Prostate gland (tissue), 2 donors: ENCODE measurements around the gene NXN. TPM values are rescaled to one million over a fixed set of nuclear protein-coding genes. Genes with fewer than 3 reads are reported as not detected.

Experiments used
- DNase-seq: peaks from one replicate; pipeline ENCODE4 v3.0.0-alpha.2; 2019; ENCODE audit warnings: low spot score
- H3K27ac ChIP-seq, 2 donors: fragments of 200-600 bp; sonication (generic); 2 replicates each; pipeline ENCODE4 v1.5.1; 2017 to 2019
- H3K27me3 ChIP-seq: fragments of 200-600 bp; sonication (generic); replicated peaks from 2 replicates; pipeline ENCODE4 v1.5.1; 2019; ENCODE audit not compliant: insufficient read depth
- H3K36me3 ChIP-seq, 2 donors: fragments of 200-600 bp; sonication (generic); 1 replicate in 1 of 2; 2 replicates in 1 of 2; pipeline versions ENCODE4 v1.5.1 to v1.8.1; 2017 to 2019
- H3K4me1 ChIP-seq: fragments of 200-600 bp; sonication (generic); replicated peaks from 2 replicates; pipeline ENCODE4 v1.5.1; 2019
- H3K4me3 ChIP-seq, 2 donors: fragments of 200-600 bp; sonication (generic); 2 replicates each; pipeline ENCODE4 v1.5.1; 2017 to 2019
- H3K9me3 ChIP-seq: fragments of 200-600 bp; sonication (generic); 2 replicates; pipeline ENCODE4 v1.5.1; 2017
- CTCF ChIP-seq, 4 experiments: fragments of 200-600 bp in 2 of 4; fragments of 450-650 bp in 2 of 4; sonication (generic) in 2 of 4; IDR thresholded peaks; 1 replicate in 3 of 4; 2 replicates in 1 of 4; pipeline ENCODE4 v1.5.1; 2016 to 2019; ENCODE audit warnings: antibody characterized with exemption in 4 of 4, mild to moderate bottlenecking in 2 of 4, moderate library complexity in 2 of 4
- POLR2A ChIP-seq: fragments of 450-650 bp; IDR thresholded peaks from one replicate; pipeline ENCODE4 v1.6.1; 2016; ENCODE audit warnings: antibody characterized with exemption, mild to moderate bottlenecking
- POLR2AphosphoS5 ChIP-seq: sonication (generic); formaldehyde crosslinking; IDR thresholded peaks from one replicate; pipeline ENCODE4 v1.6.1; 2017; ENCODE audit warnings: antibody characterized with exemption
- WGBS: methylation state at CpG from one replicate; pipeline ENCODE4 v1.1.5; 2018; 5-methylcytosine and 5-hydroxymethylcytosine counted together
- intact Hi-C: fragments of 100-400 bp; cut with DNase I; formaldehyde crosslinking; loops from one replicate; pipeline ENCODE4 v1.14.2; 2022
- total RNA-seq, 2 donors: library from RNA; depleted of rRNA; stranded (reverse); fragments of >200 nt; gene quantifications; one replicate each; pipeline ENCODE4 v1.1.0, GENCODE V29; 2016

The NXN gene
- total RNA-seq, 2 donors from 2014 or later: 56.2 to 56.7 TPM

GRCh38 chr17:949623-950303 lies 29.8 kb downstream of the NXN start:
- H3K27ac ChIP-seq: peak overlapping the region; percentile 50 to 72
- H3K9me3 ChIP-seq: no peaks in the 10 kb centered on the region
- no peaks in the 10 kb centered on the region for H3K36me3 ChIP-seq
- no peak for DNase-seq
- WGBS: 32% methylated on average over 10 of the region's 12 CpGs
- intact Hi-C loops: no loop called here
- H3K4me3 ChIP-seq: no peak overlapping the region
- no peaks in the 10 kb centered on the region for H3K27me3 ChIP-seq
- H3K4me1 ChIP-seq: no peaks in the 10 kb centered on the region
- TF ChIP-seq POLR2A (no peak), POLR2AphosphoS5 (no peak), CTCF (IDR thresholded peaks at IDR 0.05) (no peak)

- H3K9me3 ChIP-seq: no peaks in the 10 kb centered on the region
- peak overlapping the region; percentile 42 to 67 for H3K27ac ChIP-seq
- no peaks in the 10 kb centered on the region for H3K4me1 ChIP-seq
- no peaks in the 10 kb centered on the region for H3K36me3 ChIP-seq
- H3K27me3 ChIP-seq: no peaks in the 10 kb centered on the region
- H3K4me3 ChIP-seq: no peak overlapping the region
- DNase-seq: peak; percentile 65
- no peak for TF ChIP-seq POLR2A
- peak in 1 of 4 experiments; percentile 13 for TF ChIP-seq CTCF (IDR thresholded peaks at IDR 0.05)
- 19% methylated on average over 25 of the region's 25 CpGs for WGBS
- intact Hi-C loops: no loop called here
These were observed 31.2 kb downstream of the NXN start for GRCh38 chr17:948284-948852.

GRCh38 chr17:946510-947236 lies 32.9 kb downstream of the NXN start:
- Histone ChIP-seq H3K27me3 (no peaks in the 10 kb centered on the region), H3K9me3 (no peaks in the 10 kb centered on the region), H3K36me3 (no peaks in the 10 kb centered on the region), H3K27ac (no peak overlapping the region), H3K4me1 (no peaks in the 10 kb centered on the region), H3K4me3 (no peak overlapping the region)
- WGBS: 92% methylated on average over 37 of the region's 37 CpGs
- intact Hi-C loops: no loop called here
- no peak for DNase-seq
- no peak for TF ChIP-seq POLR2AphosphoS5
- TF ChIP-seq POLR2A: no peak
- TF ChIP-seq CTCF (IDR thresholded peaks at IDR 0.05): no peak

- Histone ChIP-seq H3K4me1 (no peaks in the 10 kb centered on the region), H3K27ac (no peak overlapping the region), H3K9me3 (no peaks in the 10 kb centered on the region), H3K36me3 (no peaks in the 10 kb centered on the region), H3K4me3 (no peak overlapping the region), H3K27me3 (no peaks in the 10 kb centered on the region)
- intact Hi-C loops: no loop called here
- 63% methylated on average over 3 of the region's 3 CpGs for WGBS
- no peak for DNase-seq
- no peak for TF ChIP-seq POLR2AphosphoS5
- no peak for TF ChIP-seq POLR2A
- no peak for TF ChIP-seq CTCF (IDR thresholded peaks at IDR 0.05)
These were observed 33.9 kb downstream of the NXN start for GRCh38 chr17:945672-946071.
